HG03442 (cell line): ENCODE data around the gene RNF2.
"Not testable (repeated sequence)": the region's sequence is repeated elsewhere in the genome, so short reads cannot be mapped to it uniquely, and the experiment has no call there.

Experiments used
- ATAC-seq: cut with Tn5 transposase; IDR thresholded peaks from one replicate; pipeline ENCODE4 v1.9.1; 2021; ENCODE audit warnings: mild to moderate bottlenecking, moderate library complexity; ENCODE audit not compliant: unreplicated experiment

The RNF2 gene

DNA sequence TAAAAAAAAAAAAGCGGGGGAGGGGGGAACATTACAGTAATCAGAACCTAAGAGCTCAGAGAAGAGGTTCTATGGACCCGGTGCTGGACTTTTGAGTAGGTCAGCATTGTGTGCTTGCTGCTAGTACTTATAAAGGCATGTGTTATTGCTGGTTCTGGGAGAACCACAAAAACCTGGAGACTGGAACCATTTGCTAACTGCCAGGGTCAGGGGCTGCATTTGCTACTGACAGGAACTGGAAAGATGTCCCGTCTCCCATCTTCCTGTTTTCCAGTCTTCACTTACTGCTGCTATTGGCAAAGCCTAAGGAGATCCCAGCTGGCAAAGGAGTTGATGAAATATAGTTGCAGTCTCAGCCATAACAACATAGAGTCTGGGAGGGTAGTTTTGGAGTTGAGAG lies 4.3 kb downstream of the RNF2 start:
- ATAC-seq = no peak

DNA sequence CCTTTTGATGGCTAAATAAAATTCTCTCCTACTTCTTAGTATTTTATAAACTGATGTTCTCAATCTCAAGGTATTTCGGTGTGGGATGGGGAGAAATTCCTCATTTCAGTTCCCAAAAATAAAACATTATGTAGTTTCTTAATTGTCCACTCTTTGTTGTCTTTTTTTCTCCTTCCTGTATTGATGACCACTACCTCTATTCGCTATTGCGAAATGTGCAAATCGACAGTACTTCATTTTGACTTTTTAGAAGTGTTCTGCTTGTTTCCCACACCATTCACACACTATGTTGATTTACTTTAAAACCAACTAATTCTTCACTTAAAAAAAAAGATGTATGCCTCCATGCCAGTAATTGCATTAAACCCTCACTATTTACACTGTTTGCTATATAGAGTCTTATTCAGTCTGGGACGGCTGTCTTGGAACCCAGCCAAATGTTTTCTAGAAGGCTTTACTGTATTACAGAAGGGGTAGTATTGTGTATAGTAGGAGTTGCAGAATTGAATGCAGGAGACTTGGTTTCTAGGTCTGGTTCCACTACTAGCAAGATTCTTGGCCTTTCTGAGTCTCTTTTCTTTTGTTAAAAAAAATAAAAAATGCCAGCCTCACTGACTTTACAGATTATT lies 5.6 kb downstream of the RNF2 start:
- ATAC-seq = no peak

GRCh38 chr1:185053204-185053603 lies 7.8 kb downstream of the RNF2 start:
- no peak for ATAC-seq

DNA sequence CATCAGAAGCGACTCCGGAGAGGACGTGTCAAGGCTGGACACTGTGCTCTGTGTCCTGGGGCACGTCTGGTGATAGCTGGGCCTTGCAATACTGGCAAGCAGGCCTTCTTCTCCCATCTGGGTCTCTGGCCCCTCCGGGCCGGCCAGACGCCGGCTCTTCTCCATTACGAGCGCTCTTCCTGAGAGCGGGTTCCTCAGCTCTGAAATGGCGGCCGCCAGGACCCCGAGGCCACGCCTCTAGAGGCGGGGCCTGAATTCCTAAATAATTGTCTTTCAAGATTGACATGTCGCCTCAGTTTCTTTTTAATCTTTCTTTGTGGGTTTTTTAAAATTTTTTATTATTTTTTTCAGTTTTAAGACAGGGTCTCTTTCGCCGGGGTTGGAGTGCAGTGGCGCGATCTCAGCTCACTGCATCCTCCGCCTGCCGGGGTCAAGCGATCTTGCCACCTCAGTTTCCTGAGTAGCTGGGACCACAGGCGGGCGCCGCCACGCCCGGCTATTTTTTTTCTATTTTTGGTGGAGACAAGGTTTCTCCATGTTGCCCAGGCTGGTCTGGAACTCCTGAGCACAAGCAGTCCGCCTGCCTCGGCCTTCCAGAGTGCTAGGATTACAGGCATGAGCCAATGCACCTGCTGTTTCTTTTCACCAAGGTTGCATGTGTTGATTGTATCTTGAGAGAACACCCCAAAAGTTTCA lies 9.2 kb downstream of the RNF2 start:
- no peak for ATAC-seq

DNA sequence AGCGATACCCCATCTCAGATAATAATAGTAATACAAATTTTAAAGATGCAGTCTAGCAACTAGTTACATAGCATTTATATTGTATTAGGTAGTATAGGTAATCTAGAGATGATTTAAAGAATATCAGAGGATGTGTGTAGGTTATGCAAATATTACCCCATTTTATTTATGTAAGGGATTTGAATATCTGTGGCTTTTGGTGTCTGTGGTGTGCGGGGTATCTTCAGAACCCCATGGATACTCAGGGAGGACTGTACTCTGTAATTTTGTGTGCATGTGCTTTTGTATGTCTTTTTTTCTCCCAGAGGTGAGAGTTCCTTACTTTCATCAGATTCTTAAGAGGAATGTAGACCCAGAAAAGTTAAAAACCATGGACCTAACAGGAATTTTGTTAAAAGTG lies 12.8 kb downstream of the RNF2 start:
- no peak for ATAC-seq

GRCh38 chr1:185058876-185059275 lies 13.5 kb downstream of the RNF2 start:
- no peak for ATAC-seq

DNA sequence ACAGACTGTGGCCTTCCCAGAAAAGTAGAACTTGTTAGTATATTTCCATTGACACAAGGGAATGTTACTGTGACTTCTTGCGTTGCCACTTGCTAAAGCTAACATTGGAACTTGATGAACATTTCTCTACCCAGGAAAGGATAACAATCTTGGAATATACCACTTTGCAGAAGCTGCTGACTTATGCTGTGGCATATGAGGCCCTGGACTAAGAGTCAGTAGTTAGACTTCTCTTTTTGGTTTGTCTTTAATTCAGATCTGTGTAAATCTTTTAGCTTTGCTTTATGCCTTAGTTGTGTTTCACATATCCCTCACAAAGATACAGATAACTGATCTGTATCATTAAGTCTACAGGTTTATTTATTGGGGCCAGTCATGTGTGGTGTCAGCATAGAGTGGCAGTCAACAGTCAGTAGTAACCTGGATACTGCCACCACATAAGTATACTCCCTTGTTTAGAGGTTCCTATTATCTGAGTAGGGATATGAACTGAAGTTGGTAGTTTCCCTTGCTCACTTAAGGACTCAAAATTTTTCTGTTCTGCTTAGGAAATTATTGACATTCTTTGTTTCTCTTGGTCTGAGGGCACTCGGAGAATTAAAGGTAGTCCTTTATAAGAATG lies 14.7 kb downstream of the RNF2 start:
- no peak for ATAC-seq

DNA sequence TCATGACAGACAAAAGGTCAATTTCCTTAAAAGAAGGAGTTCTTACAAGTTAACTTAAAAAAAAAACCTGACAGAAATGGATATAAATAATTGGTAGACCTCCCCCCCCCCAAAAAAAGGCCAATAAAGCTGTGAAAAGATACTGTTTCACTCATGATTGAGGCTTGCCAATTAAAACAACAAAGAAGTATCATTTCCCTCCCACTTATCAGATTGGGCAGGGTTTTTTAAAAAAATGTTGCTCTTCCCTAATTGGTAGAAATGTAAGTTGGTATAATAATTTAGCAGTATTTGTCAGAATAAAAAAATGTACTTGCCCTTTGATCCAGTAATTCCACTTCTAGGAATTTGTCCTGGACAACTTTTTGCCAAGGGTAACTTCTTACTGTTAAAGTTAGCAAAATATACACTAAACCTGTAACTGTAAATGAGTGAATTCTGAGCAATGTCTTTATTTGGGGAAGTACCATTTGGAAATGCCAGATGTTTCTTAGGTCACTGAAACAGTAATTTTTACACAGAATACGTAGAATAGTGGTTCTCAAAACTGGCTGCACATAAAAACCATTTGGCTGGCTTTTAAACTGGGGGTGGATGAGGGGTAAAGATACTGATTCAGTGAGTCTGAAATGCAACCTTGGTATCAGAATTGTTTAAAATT lies 17.5 kb downstream of the RNF2 start:
- ATAC-seq = no peak

- ATAC-seq = no peak
Observed at GRCh38 chr1:185063719-185064118, 18.4 kb downstream of the RNF2 start.

- not testable (repeated sequence) for ATAC-seq
Observed at GRCh38 chr1:185065006-185065405, 19.6 kb downstream of the RNF2 start.

- ATAC-seq = no peak
Observed at GRCh38 chr1:185066181-185066580, 20.8 kb downstream of the RNF2 start.

DNA sequence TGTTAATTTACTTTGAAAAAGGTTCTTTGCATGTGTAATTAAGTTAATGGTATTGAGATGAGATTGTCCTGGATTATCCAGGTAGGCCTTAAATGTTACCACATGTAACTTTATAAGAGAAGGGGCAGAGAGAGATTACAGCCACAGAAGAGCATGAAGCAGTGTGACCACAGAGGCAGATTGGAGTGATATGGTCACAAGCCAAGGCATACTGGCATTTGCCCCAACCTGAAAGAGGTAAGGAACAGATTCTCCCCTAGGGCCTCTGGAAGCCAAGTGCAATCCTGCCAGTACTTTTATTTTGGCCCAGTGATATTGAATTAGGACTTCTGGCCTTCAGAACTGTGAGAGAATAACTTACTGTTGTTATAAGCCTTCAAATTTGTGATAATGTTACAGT lies 23.0 kb downstream of the RNF2 start:
- no peak for ATAC-seq

DNA sequence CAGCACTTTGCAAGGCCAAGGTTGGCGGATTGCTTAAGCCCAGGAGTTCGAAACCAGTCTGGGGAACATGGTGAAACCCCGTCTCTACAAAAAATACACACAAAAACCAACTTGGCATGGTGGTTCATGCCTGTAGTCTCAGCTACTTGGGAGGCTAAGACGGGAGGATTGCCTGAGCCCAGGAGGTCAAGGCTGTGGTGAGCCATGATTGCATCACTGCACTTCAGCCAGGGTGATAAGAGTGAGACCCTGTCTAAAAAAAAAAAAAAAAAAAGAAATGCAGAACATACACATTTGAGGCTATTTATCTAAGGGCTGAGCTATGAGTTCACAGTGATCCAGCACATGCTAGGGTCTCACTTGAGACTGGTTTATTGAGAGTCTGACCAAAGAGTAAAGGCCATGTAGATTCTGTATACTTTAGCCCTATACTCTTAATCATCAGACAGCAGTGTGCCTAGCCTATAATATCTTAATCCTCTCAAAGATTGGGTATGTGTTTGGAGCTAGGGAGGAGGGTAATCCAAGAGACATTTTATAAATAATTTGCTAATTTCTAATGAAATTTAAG lies 23.9 kb downstream of the RNF2 start:
- ATAC-seq = no peak

DNA sequence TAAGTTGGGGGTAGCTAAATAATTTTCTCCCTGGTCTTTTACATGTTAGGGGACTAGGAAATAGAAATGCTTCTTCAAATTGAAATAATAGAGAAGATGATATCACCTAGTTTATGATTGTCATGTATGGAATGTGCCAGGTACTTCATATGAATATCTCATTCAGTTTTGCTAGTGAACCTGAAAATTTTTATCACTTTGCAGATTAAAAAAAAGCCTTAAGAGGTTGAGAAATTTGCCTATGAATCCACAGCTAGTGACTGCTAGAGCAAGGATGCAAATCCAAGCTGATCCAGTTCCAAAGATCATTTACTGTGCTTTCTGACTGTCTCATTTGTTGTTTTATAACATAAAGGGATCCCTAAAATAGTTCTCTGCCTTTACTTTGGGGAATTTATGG lies 24.7 kb downstream of the RNF2 start:
- ATAC-seq = no peak

DNA sequence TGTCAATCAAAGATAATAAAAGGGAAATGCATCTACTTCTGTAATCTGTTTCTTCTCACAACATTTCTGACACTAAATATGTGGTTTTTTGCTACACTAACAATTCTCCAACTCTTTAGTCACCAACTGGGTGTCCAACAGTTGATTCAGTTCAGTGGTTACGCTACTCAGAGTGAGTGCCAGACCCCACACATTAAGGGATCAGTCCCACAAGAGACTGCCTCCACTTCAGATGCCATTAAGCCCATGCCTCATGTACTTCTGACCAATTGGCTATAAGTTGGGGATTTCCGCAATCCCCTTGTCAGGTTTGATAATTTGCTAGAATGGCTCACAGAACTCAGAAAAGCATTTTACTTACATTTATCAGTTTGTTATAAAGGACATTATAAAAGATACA lies 28.4 kb downstream of the RNF2 start:
- no peak for ATAC-seq

GRCh38 chr1:185074307-185074706 lies 28.9 kb downstream of the RNF2 start:
- ATAC-seq = no peak

DNA sequence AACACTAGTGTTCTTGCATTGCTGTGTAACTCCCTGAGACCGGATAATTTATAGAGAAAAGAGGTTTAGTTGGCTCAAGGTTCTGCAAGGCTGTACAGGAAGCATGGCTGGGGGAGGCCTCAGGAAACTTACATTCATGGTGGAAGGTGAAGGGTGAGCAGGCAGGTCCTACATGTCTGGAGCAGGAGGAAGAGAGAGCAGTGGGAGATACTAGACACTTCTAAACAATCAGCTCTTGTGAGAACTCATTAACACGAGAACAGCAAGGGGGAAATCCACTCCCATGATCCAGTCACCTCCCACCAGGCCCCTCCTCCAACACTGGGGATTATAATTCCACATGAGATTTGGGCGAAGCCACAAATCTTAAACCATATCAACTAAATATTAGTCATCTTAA lies 30.1 kb downstream of the RNF2 start:
- no peak for ATAC-seq

GRCh38 chr1:185077374-185077773 lies 32.0 kb downstream of the RNF2 start:
- ATAC-seq = no peak

DNA sequence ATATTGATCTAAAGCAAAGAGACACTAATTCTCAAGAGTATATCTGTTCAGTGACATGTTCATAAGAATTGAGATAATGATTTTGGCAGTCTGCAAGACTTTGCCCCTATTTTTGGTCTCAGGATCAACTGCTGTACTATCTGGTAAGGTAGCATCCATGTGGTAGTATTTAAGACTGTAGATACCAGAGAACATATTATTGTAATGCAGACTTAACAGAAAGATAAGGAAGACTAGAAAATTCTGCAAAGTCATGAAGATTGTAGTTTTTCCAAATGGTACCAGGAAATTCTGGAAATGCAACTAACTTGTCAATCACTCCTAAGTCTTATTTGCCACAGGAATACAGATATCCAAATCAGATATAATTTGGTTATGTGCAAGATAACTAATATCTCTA lies 35.1 kb downstream of the RNF2 start:
- ATAC-seq = no peak

- ATAC-seq = no peak
Observed at GRCh38 chr1:185083818-185084217, 38.5 kb downstream of the RNF2 start.

- ATAC-seq = no peak
Observed at GRCh38 chr1:185087101-185087500, 41.7 kb downstream of the RNF2 start.

GRCh38 chr1:185087746-185088145 lies 42.4 kb downstream of the RNF2 start:
- ATAC-seq = no peak
